ENCODE data around the gene TNC. TPM values are rescaled to one million over a fixed set of nuclear protein-coding genes. Genes with fewer than 3 reads are reported as not detected.

TNC gene
- 100 to 1,000 TPM in 1 of 7 donors, 10 to 100 TPM in 6; 28.8 to 126 (median 58.7) TPM for total RNA-seq
- 1 to 10 TPM; 1.7 to 7.8 (median 3.5) TPM for polyA plus RNA-seq
- long read RNA-seq, donor 1, result 0 reads
- long read RNA-seq, donor 2, result 0 reads

- TF ChIP-seq CTCF (IDR thresholded peaks at IDR 0.05 in 8 of 11, conservative IDR thresholded peaks at IDR 0.05 in 3 of 11), result no peak
- TF ChIP-seq POLR2AphosphoS5 (IDR thresholded peaks at IDR 0.05), result peak; percentile 42 to 77 (median 72)
- TF ChIP-seq POLR2A (IDR thresholded peaks at IDR 0.05), result peak in 1 of 3 donors; percentile 13
- 2 to 5% (median 2%) methylated on average over 33 to 37 of the region's 37 CpGs for WGBS, 5 donors
- H3K4me3 ChIP-seq, result peak within 1 kb of the TSS; percentile 12 to 62 (median 24)
- H3K36me3 ChIP-seq, result no peaks in the 10 kb centered on the region
- H3K27me3 ChIP-seq (replicated peaks in 1 of 7), result peaks cover 0 to 69% (median 3%) of the 10 kb centered on the region in 7 donors
- no peaks in the 10 kb centered on the region for H3K9me3 ChIP-seq
- peak; percentile 67 for DNase-seq
- H3K4me1 ChIP-seq, result peaks cover 0 to 18% (median 6%) of the 10 kb centered on the region in 6 donors
- intact Hi-C loops (cut with DNase I; ENCODE audit: low total_unique reads), result no loop called here
- peak within 1 kb of the TSS in 6 of 8 donors; percentile 44 to 62 (median 59) for H3K27ac ChIP-seq
These were observed at the start of gene TNC for GRCh38 chr9:115117999-115118878. TSS of gene TNC (minus strand) at chr9:115118157. CDS start at chr9:115091018, 27,139 bp downstream.

- no peak overlapping the region for H3K27ac ChIP-seq
- H3K36me3 ChIP-seq, result no peaks in the 10 kb centered on the region
- intact Hi-C loops (cut with DNase I; ENCODE audit: low total_unique reads), result no loop called here
- 75 to 87% (median 78%) methylated on average over 3 of the region's 3 CpGs for WGBS, 5 donors
- H3K9me3 ChIP-seq, result no peaks in the 10 kb centered on the region
- no peak for TF ChIP-seq CTCF (IDR thresholded peaks at IDR 0.05 in 8 of 11, conservative IDR thresholded peaks at IDR 0.05 in 3 of 11)
- no peak for TF ChIP-seq POLR2AphosphoS5 (IDR thresholded peaks at IDR 0.05)
- no peak for TF ChIP-seq POLR2A (IDR thresholded peaks at IDR 0.05)
- H3K27me3 ChIP-seq (replicated peaks in 1 of 7), result no peaks in the 10 kb centered on the region
- no peak overlapping the region for H3K4me3 ChIP-seq
- DNase-seq, result no peak
- no peaks in the 10 kb centered on the region for H3K4me1 ChIP-seq
These were observed 49.2 kb upstream of the TNC start for GRCh38 chr9:115167175-115167574.

GRCh38 chr9:115165233-115165632 lies 47.3 kb upstream of the TNC start:
- TF ChIP-seq POLR2AphosphoS5 (IDR thresholded peaks at IDR 0.05), result no peak
- no peak for TF ChIP-seq CTCF (IDR thresholded peaks at IDR 0.05 in 8 of 11, conservative IDR thresholded peaks at IDR 0.05 in 3 of 11)
- TF ChIP-seq POLR2A (IDR thresholded peaks at IDR 0.05), result no peak
- intact Hi-C loops (cut with DNase I; ENCODE audit: low total_unique reads), result no loop called here
- H3K27ac ChIP-seq, result no peak overlapping the region
- no peaks in the 10 kb centered on the region for H3K9me3 ChIP-seq
- no peaks in the 10 kb centered on the region for H3K4me1 ChIP-seq
- H3K27me3 ChIP-seq (replicated peaks in 1 of 7), result no peaks in the 10 kb centered on the region
- no peaks in the 10 kb centered on the region for H3K36me3 ChIP-seq
- no peak for DNase-seq
- no peak overlapping the region for H3K4me3 ChIP-seq

GRCh38 chr9:115164511-115164974 lies 46.6 kb upstream of the TNC start:
- Histone ChIP-seq H3K27me3 (replicated peaks in 1 of 7) (no peaks in the 10 kb centered on the region), H3K9me3 (no peaks in the 10 kb centered on the region), H3K27ac (no peak overlapping the region), H3K4me3 (no peak overlapping the region), H3K4me1 (no peaks in the 10 kb centered on the region), H3K36me3 (no peaks in the 10 kb centered on the region)
- 38 to 57% (median 52%) methylated on average over 3 of the region's 3 CpGs for WGBS, 5 donors
- no peak for TF ChIP-seq POLR2AphosphoS5 (IDR thresholded peaks at IDR 0.05)
- TF ChIP-seq CTCF (IDR thresholded peaks at IDR 0.05 in 8 of 11, conservative IDR thresholded peaks at IDR 0.05 in 3 of 11), result no peak
- TF ChIP-seq POLR2A (IDR thresholded peaks at IDR 0.05), result no peak
- no peak for DNase-seq
- intact Hi-C loops (cut with DNase I; ENCODE audit: low total_unique reads), result no loop called here

Data from spleen (tissue), 13 donors.